GM18502 (cell line): Measurements from ENCODE around the gene FAM81B.

Source experiments
- ATAC-seq: cut with Tn5 transposase; IDR thresholded peaks from one replicate; pipeline ENCODE4 v1.9.1; 2021; ENCODE audit warnings: mild to moderate bottlenecking; ENCODE audit not compliant: unreplicated experiment, poor library complexity

Gene FAM81B

DNA sequence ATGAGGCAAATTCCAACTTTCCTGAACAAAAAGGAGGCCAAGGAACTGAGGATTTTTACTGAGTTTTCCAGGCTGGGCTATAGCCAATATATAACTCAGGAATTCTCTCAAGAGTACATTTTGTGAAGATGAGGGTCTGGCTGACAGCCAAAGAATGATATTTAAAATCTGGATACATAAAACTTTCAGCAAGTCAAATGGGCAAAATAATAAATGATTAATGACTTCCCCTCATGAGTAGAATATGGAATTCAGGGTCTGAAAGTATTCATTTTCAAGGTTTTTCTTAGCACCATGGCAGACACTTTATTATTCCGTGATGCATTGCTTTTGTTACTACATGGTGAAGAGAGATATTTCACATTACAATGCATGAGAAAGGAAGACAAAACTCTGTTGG is 7.8 kb downstream of the FAM81B start:
- ATAC-seq = no peak

DNA sequence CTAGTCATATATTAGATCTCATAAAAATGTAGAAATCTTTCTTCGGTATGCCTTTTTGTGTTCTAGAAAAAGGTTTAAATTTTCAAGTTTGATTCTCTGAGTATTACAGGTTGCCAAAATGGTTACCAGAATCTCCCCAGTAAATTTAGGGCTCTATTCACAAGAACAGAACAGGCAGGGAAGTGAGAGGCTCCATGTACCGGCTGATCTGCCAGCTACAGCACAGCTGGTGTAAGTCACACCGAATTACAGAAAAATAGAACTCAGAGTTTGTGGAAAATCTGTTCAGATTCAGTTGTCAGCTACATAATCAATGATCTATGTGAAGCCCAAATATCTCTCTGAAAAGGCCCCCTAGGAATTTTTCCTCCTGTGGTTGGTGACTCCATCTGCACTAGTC is 10.5 kb downstream of the FAM81B start:
- no peak for ATAC-seq

DNA sequence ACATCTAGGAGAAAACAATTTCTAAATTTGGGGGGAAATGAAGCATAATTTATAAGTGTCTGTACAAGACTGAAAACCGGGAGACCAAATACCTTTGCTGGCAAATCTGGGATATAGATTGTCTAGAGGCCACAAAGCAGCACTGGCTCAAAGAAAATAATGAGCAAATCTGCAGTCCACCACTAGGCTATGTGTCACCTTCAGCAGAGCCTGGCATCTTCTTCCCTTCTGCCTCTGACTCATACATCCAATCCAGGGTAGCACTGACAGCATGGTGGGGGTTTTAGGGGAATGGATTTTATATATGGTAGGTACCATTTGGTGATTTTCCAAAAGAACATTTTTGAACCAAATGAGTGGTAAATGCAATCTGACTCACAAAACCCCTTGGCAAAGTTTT is 12.8 kb downstream of the FAM81B start:
- ATAC-seq = no peak

DNA sequence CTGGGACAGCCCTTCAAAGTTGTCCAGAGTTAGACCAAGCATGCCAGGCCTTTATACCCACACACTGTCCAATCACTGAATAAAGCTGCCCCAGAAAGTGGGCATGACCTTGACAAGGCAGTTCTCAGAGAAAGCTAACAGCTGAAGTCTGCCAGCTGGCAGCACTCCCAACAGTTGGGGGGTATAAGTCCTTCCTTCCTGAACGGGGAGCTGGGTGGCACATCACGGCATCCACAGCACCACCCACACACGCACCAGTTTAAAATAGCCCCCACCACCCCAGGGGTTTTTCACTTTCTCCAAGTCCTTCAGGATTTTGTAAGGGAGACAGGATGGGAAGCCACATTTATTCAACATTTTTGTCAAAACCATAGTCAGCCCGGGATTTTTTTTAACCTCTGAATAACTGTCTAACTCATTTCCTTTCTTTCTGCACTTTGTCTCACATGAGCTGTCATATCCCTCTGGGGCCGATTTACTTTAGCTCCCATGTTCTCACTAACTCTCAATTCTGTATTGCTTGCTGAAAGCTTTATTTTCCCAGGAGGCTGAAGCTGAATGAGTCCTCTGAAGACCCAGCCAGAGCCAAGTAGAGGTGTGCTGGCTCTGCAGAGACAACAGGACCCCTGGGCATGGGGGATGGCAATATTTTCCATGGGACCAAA is 15.4 kb downstream of the FAM81B start:
- ATAC-seq = no peak

DNA sequence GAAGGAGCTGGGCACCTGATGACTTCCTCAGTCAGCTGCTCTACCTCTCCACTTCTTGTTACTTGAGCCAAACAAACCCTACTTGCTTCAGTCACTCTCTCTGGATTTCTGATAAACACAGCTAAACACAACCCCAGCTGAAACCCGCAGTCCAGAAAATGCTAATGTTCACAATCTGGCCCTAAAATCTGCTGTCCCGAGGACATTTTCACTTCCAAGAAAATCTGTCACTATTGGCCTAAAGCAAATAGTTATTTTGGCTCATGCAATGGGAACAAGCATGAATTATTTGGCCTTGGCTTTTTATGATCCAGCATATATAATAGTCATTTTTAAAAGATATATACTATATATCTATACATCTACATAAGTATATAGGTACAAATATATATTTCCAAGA is 19.1 kb downstream of the FAM81B start:
- ATAC-seq = no peak

DNA sequence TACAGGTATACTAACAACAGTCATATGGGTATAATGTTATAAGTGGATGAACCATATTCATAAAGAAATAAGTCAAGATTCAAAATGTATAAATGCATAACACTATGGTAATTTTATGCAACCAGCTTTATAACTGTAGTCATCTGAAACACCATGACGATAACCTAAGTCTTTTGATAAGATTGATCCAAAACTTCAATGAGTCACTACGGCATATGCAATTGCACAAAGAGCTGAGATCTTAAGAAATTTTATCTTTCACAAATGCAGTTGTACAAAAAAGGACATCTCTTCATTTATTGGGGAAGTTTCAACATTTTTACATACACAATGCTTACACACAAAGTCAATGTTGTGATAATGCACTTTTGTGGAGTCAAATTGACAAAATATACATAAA is 20.3 kb downstream of the FAM81B start:
- ATAC-seq = no peak

DNA sequence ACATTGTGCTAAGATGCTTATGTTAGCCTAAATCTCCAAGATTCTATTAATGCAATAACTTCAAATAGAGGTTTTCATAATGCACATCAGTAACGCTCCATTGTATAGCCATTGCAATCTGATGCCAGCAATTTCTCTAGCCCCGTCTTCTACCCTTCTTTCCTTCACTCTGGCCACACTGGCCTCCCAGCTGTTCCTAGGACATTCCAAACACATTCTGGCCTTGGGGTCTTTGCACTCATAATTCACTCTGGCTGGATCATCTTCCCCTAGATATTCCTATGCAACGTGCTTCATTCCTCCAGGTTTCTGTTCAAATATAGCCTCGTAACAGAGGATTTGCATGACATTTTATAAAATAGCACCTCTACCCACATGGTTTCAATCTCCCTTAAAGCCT is 23.3 kb downstream of the FAM81B start:
- no peak for ATAC-seq

DNA sequence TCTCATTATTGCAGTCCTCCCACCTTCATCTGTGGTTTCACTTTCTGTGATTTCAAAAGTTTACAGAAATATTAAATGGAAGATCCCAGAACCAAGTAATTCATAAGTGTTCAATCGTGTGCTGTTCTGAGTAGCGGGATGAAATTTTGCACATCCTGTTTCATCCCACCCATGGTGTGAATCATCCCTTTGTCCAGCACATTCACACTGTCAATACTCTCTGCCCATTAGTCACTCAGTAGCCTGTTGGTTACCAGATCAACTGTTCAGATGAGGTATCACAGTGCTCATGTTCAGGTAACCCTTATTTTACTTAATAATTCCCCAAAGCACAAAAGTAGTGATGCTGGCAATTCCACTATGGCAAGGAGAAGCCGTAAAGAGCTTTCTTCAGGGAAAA is 26.8 kb downstream of the FAM81B start:
- ATAC-seq = no peak

DNA sequence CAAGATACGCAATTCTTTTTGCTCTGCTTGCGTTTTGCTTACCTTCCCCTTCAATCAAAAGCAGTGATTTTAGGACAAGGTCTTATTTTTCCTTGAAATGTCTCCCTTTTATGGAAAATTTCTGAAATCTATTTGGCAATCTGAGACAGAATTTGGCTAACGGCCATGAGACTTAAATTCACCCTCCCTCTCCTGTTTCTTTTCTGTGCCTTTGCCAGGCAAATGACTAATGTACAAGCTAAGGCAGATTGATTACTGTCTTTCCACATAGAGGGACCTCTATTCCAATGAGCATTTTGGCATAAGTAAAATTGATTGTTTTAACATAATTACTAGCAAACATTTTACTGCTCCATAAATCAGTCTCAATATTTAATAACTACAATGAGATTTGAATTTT is 31.7 kb downstream of the FAM81B start:
- no peak for ATAC-seq

DNA sequence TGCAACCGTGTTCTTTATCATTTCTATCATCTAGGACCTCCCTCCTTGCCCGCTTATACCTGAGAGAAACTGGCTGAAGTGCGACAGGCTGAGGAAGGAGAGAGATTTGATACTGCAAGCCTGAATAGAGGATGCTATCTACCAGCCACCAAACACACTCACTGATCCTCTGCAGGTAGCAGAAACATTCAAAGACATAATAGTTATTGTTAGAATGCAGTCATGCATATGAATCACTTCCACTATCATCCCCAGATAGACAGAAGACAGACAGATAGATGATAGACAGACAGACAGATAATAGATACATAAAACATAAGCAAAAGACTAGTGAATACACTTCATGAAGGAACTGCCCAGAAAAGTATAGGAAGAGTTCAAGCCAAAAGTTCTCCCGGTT is 32.9 kb downstream of the FAM81B start:
- peak; percentile 32 for ATAC-seq

DNA sequence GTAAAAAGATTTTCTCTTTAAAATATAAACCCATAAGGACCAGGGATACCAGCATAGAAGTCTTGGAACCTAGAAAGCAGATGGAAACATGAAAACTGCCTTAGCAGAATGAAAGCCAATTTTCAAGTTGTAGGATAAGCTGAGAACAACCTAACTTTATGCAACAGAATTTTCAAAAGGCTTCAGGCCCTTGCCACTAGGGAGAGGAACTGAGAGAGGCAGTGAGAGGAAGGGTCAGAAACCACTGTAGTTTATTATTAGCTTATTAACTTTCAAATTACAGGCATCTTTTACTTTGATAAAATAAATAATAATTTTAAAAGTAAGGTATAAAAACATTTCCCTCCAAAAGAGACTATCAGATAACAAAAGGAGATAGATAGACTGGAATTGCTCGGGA is 33.4 kb downstream of the FAM81B start:
- ATAC-seq = peak; percentile 68

DNA sequence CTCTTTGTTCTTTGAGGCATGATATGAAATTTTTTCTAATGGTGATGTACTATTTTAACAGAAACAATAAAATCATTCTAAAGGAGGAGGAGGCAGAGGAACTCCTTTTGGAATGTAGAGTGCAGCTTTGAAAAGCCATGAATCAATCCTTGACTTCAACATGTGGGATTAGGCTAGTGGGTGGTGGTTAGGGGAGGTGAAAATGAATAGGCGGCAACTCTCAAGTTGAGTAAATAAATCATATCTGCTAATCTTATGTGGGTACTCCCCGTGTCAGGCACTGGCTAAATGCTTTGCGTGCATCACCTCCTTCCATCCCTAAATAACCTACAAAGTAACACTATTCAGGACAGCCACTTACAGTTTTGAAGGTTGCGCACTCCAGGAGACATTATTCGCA is 35.1 kb downstream of the FAM81B start:
- ATAC-seq = no peak

DNA sequence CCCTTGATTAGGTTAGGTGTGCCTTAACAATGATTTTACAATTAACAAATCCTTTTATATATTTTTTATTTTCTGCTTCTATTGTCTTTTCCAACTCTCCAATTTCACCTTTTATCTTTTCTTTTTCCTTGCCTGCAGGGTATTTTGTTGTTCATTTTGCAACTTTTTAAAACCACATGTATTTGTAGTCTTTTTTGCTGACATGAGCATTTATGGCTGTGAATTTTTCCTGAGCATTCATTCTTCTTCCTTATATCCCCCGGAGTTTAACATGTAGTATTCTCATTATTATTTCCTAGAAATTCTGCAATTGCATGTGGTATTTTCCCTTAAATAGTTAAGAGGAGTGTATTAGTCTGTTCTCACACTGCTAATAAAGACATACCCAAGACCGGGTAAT is 41.6 kb downstream of the FAM81B start:
- no peak for ATAC-seq

DNA sequence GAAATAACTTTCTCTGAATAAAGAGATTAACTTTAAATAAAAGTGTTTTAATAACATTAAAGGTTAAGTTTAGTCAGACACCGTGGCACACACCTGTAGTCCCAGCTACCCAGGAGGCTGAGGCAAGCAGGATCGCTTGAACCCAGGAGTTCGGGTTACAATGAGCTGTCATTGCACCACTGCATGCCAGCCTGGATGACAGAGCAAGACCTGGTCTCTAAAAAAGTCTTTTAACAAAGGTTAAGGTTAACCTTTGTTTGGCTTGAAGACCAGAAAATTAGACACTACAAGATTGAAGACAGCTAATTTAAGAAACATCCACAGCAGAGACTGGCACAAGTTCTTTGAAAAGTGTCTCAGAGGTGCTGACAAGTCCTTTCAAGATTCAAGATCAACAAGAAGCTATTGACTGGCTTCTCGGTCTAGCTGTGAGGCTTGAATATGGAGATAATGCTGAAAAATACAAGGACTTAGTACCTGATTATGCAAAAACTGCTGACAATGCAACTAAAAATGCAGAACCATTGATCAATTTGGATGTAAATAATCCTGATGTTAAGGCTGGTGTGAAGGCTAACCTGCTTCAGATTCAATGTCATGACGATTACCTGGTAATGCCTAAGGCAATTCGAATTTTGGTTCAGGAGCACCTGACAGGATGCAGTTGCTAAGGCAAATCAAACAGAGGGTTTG is 48.8 kb downstream of the FAM81B start:
- ATAC-seq = no peak

DNA sequence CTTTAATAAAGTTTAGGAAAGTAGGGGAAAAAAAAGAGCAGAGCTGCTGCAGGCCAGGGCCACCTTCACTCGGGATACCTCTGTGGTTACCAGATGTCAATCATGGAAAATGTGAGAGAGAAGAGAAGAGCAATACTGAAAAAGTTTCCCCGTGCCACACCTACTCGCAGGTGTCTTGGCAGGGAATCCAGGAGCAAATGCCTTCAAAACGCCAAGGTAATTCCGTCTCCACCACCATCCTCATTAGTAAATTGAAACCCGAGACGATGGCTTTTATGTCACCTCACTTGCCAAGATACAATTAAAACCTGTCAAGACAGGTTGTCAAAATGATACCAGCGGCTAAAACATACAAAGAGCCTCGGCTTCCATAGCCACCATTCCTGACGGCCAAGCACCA is 49.7 kb downstream of the FAM81B start:
- no peak for ATAC-seq

DNA sequence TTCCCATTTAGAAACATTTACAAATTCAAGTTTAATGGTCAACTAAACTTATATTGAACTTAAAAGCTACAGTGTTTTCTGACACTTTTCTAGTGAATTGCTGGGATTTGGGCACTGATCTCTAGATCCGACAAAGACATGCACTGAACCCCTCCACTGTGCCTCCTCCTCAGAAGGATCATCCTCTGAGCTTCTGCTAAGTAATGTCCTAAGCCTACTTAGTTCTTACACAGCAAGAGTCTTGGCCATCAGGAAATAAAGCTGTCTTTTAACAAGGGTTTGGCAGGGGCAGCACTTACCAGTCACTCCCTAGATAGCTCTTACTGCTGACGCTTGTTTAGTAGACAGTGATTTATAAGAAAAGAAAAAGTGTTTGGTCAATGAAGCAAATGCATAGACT is 50.5 kb downstream of the FAM81B start:
- ATAC-seq = no peak

DNA sequence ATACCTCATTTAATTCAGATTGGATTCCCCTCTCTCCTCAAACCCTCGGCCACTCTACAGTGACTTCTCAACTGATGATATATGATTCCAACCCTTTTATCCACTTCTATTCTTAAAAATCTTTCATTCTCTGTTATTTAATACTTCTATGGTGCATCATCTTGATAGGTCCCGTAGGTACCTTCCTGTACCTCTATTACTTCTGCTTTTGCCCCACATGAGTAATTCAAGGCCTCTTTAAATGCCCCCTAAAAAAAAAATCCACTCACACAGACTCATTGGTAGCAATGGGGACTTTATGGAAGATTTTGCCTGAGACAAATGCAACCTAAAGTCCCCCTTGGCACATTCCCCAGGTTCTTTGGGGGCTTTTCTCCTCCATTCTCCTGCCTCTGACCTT is 54.3 kb downstream of the FAM81B start:
- ATAC-seq = no peak

DNA sequence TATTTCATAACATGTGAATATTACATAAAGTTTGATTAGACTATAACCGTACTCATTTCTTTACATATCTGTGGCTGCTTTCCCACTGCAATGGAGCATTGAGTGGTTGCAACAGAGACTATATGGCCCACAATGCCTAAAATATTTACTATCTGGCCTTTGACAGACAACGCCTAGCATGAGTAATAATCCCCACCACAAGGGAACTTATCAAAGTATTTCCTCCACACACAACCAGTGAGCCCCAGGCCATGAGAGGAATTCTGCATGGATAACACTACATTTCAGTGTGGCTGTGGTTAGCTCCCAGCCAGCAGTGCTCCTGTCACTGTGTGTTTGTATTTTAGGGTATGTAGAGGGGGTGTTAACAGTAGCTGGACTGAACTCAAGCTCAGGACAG is 54.8 kb downstream of the FAM81B start:
- ATAC-seq = no peak

DNA sequence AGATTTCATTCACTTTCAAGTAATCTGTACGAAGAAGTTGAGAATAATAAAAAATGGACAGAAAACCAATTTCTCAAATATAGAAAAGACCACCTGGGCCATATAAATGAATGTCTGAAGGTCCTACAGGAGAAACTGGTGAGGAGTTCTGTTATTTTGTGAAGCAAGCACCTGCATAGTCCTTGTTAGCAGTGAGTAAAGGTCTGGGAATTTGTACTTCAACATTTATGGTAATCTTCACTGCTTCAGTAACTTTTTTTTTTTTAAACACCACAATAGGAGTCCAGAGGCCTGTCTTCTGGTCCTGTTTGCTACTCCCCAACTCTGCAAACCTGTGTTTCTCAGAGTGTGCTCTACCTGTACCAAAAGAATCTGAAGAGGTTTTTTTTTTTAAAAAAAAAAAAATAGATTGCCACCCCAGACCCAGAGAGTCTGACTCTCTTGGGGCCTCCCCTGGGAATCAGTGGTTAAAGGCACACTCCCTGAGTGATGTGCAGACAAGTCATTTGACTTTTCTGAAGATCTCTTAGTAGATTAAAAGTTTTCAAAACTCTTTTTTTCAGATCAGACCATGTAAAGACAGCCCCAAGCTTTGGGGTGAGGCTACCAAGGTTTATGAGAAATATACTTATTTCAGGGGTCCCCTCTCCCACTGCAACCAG is 55.5 kb downstream of the FAM81B start:
- no peak for ATAC-seq

DNA sequence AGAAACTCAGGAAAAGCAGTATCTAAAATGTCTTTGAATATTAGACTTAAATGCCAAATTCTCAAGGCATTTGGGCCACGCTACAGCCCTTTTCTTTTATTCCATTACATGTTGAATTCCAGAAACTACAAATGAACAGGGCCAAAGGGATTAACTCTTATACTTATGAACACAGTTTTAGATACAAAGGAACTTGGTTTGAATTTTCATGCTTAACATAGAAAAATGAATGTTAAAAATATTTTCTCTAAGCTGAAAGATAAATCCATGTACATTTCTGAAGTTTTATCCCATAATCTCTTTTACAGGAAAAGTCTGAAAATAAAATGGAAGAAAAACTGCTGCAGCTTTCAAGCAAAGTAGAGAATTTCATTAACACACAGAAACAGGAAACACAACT is 56.8 kb downstream of the FAM81B start:
- no peak for ATAC-seq

DNA sequence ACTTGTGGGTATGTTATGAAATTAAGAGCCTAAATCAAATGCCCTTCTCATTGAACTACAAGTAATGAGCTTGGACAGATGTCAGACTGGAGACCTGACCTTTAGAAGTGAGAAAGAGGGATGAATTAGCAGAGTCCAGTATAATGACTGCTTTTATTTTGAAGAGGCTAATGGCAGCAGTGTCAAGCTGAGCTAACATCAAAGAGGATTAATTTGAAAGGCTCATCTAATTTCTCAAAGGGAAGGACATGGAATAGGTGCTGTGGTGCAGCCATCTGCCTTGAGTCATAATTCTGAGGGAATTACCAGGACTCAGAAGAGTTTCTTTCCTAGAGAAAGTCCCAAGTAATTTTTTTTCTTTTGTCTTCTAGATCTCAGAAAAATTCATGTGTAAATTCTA is 57.6 kb downstream of the FAM81B start:
- ATAC-seq = no peak

DNA sequence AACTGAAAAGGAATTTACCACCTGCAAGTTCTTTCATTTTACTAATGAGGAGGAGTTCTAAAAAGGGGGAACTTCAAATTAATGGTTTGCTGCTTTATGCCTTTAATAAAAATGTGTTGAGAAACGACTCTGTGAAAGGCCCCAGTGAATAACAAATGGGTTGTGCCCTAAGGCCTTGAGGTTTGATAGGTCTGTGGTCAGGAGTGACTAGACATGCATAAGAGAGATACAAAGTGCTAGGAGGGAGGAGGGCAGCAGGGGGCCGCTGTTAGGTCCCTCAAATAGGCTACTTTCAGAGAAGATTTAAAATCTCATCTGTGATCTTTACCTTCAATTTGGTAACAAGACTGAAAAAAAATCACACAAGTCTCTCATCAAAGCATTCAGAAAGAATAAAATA is 58.3 kb downstream of the FAM81B start:
- no peak for ATAC-seq
